ENCODE data around the gene LAMA3. TPM values are rescaled to one million over a fixed set of nuclear protein-coding genes. Genes with fewer than 3 reads are reported as not detected.

The LAMA3 gene
- total and polyA plus RNA-seq, 4 donors: 0.26 to 3.9 (median 0.37) TPM

- WGBS: 65% methylated on average over 21 of the region's 21 CpGs
- H3K9ac ChIP-seq (ENCODE audit: low read depth in 1 of 2, low read length in 2 of 2): no peak overlapping the region
- H3K36me3 ChIP-seq (ENCODE audit: control insufficient read depth in 4 of 4, insufficient read depth in 3 of 4, low read depth in 1 of 4, low read length in 3 of 4): no peaks in the 10 kb centered on the region
- peaks cover 10 to 18% (median 15%) of the 10 kb centered on the region in 4 donors for H3K4me1 ChIP-seq (ENCODE audit: control insufficient read depth in 4 of 4, insufficient read depth in 4 of 4, low read length in 3 of 4)
- H3K27me3 ChIP-seq (ENCODE audit: control insufficient read depth in 4 of 4, insufficient read depth in 4 of 4, low read length in 3 of 4): peaks cover 0 to 5% (median 2%) of the 10 kb centered on the region in 4 donors
- H3K4me3 ChIP-seq (ENCODE audit: low read depth in 1 of 3, low read length in 3 of 3): no peak overlapping the region
- H3K27ac ChIP-seq (ENCODE audit: low read depth in 1 of 2, low read length in 2 of 2): no peak overlapping the region
- no peaks in the 10 kb centered on the region for H3K9me3 ChIP-seq (ENCODE audit: control insufficient read depth in 4 of 4, low read length in 3 of 4)
- TF ChIP-seq GABPA (IDR thresholded peaks at IDR 0.05 in 1 of 2, conservative IDR thresholded peaks at IDR 0.05 in 1 of 2) (no peak), TAF1 (conservative IDR thresholded peaks at IDR 0.05) (no peak), EGR1 (IDR thresholded peaks at IDR 0.05; ENCODE audit: low read depth in 2 of 2) (no peak), JUND (IDR thresholded peaks at IDR 0.05) (no peak)
- TF ChIP-seq, protein P1, sequence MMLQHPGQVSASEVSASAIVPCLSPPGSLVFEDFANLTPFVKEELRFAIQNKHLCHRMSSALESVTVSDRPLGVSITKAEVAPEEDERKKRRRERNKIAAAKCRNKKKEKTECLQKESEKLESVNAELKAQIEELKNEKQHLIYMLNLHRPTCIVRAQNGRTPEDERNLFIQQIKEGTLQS (IDR thresholded peaks at IDR 0.05): no peak
- no peak for DNase-seq (ENCODE audit: low spot score)
These were observed 1.3 kb downstream of the LAMA3 start for GRCh38 chr18:23690505-23691068.

GRCh38 chr18:23693846-23694245 lies 4.6 kb downstream of the LAMA3 start:
- Histone ChIP-seq H3K27ac (ENCODE audit: low read depth in 1 of 2, low read length in 2 of 2) (no peak overlapping the region), H3K9me3 (ENCODE audit: control insufficient read depth in 4 of 4, low read length in 3 of 4) (no peaks in the 10 kb centered on the region), H3K9ac (ENCODE audit: low read depth in 1 of 2, low read length in 2 of 2) (no peak overlapping the region), H3K4me1 (ENCODE audit: control insufficient read depth in 4 of 4, insufficient read depth in 4 of 4, low read length in 3 of 4) (peaks cover 10 to 15% (median 12%) of the 10 kb centered on the region in 4 donors), H3K27me3 (ENCODE audit: control insufficient read depth in 4 of 4, insufficient read depth in 4 of 4, low read length in 3 of 4) (no peaks in the 10 kb centered on the region), H3K4me3 (ENCODE audit: low read depth in 1 of 3, low read length in 3 of 3) (no peak overlapping the region), H3K36me3 (ENCODE audit: control insufficient read depth in 4 of 4, insufficient read depth in 3 of 4, low read depth in 1 of 4, low read length in 3 of 4) (no peaks in the 10 kb centered on the region)
- no peak for DNase-seq (ENCODE audit: low spot score)
- 90% methylated on average over 2 of the region's 2 CpGs for WGBS
- TF ChIP-seq HNF4G (IDR thresholded peaks at IDR 0.05): no peak
- no peak for TF ChIP-seq HNF4A (conservative IDR thresholded peaks at IDR 0.05)
- TF ChIP-seq RXRA (IDR thresholded peaks at IDR 0.05): no peak
- TF ChIP-seq NR2F2 (IDR thresholded peaks at IDR 0.05): no peak
- TF ChIP-seq, protein P2, sequence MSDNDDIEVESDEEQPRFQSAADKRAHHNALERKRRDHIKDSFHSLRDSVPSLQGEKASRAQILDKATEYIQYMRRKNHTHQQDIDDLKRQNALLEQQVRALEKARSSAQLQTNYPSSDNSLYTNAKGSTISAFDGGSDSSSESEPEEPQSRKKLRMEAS (IDR thresholded peaks at IDR 0.05): no peak
- TF ChIP-seq FOXA2 (IDR thresholded peaks at IDR 0.05): no peak
- TF ChIP-seq TAF1 (conservative IDR thresholded peaks at IDR 0.05): no peak
- no peak for TF ChIP-seq JUND (IDR thresholded peaks at IDR 0.05)
- TF ChIP-seq, protein P3, sequence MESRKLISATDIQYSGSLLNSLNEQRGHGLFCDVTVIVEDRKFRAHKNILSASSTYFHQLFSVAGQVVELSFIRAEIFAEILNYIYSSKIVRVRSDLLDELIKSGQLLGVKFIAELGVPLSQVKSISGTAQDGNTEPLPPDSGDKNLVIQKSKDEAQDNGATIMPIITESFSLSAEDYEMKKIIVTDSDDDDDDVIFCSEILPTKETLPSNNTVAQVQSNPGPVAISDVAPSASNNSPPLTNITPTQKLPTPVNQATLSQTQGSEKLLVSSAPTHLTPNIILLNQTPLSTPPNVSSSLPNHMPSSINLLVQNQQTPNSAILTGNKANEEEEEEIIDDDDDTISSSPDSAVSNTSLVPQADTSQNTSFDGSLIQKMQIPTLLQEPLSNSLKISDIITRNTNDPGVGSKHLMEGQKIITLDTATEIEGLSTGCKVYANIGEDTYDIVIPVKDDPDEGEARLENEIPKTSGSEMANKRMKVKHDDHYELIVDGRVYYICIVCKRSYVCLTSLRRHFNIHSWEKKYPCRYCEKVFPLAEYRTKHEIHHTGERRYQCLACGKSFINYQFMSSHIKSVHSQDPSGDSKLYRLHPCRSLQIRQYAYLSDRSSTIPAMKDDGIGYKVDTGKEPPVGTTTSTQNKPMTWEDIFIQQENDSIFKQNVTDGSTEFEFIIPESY (IDR thresholded peaks at IDR 0.05): no peak
- TF ChIP-seq SP1 (IDR thresholded peaks at IDR 0.05): no peak
- no peak for TF ChIP-seq REST (IDR thresholded peaks at IDR 0.05)
- TF ChIP-seq, protein P4, sequence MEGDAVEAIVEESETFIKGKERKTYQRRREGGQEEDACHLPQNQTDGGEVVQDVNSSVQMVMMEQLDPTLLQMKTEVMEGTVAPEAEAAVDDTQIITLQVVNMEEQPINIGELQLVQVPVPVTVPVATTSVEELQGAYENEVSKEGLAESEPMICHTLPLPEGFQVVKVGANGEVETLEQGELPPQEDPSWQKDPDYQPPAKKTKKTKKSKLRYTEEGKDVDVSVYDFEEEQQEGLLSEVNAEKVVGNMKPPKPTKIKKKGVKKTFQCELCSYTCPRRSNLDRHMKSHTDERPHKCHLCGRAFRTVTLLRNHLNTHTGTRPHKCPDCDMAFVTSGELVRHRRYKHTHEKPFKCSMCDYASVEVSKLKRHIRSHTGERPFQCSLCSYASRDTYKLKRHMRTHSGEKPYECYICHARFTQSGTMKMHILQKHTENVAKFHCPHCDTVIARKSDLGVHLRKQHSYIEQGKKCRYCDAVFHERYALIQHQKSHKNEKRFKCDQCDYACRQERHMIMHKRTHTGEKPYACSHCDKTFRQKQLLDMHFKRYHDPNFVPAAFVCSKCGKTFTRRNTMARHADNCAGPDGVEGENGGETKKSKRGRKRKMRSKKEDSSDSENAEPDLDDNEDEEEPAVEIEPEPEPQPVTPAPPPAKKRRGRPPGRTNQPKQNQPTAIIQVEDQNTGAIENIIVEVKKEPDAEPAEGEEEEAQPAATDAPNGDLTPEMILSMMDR (IDR thresholded peaks at IDR 0.05; ENCODE audit: low read depth, low read length, missing input control): no peak
- no peak for TF ChIP-seq RAD21 (IDR thresholded peaks at IDR 0.05)
- no peak for TF ChIP-seq YY1 (IDR thresholded peaks at IDR 0.05)
- TF ChIP-seq, protein P1 (IDR thresholded peaks at IDR 0.05): no peak
- no peak for TF ChIP-seq EGR1 (IDR thresholded peaks at IDR 0.05; ENCODE audit: low read depth in 2 of 2)
- no peak for TF ChIP-seq GABPA (IDR thresholded peaks at IDR 0.05 in 1 of 2, conservative IDR thresholded peaks at IDR 0.05 in 1 of 2)
